HG03135 (cell line): Measurements from ENCODE around the gene ATP6V0A4.
"Not testable (repeated sequence)": the region's sequence is repeated elsewhere in the genome, so short reads cannot be mapped to it uniquely, and the experiment has no call there.

Experiments used
- ATAC-seq: cut with Tn5 transposase; IDR thresholded peaks from one replicate; pipeline ENCODE4 v1.9.1; 2021; ENCODE audit warnings: mild to moderate bottlenecking, moderate library complexity; ENCODE audit not compliant: unreplicated experiment

ATP6V0A4 gene

DNA sequence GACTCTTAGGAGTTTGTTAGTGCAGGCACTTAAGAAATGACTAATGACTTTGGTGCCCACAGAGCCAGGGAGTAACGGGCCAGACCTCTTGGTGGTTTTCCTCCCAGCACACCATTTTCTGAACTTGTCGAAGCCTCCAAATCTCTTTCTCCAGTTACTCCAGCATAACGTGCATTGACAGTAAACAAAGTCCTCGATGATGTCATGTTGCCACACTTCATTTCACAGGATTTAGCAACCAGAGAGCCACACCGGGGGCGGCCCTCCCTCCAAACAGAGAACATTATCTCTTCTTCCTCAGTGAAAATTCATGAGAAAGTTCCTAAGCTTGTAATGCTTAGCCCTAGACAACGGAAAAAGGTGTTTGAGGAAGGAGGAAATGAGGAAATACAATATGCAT lies 92.8 kb downstream of the ATP6V0A4 start:
- ATAC-seq, result no peak

DNA sequence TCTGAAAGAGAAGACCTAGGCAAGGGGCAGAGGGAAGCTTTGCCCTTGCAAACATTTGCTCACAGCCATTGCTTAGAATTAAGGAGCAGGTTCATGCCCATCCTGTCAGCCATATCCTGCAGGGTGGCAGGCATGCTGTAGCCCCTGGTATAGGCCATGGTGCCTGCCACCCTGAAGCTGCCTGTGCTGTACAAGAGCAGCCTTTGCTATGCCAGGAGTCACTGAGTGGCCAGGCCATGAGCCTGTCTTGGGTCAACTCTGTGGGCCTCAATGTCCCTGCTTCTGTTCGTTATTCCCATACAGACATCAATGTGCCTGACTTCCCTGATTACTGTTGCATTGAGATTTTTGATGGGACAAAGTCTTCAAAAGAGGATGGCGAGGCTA lies 96.5 kb downstream of the ATP6V0A4 start:
- ATAC-seq, result no peak

DNA sequence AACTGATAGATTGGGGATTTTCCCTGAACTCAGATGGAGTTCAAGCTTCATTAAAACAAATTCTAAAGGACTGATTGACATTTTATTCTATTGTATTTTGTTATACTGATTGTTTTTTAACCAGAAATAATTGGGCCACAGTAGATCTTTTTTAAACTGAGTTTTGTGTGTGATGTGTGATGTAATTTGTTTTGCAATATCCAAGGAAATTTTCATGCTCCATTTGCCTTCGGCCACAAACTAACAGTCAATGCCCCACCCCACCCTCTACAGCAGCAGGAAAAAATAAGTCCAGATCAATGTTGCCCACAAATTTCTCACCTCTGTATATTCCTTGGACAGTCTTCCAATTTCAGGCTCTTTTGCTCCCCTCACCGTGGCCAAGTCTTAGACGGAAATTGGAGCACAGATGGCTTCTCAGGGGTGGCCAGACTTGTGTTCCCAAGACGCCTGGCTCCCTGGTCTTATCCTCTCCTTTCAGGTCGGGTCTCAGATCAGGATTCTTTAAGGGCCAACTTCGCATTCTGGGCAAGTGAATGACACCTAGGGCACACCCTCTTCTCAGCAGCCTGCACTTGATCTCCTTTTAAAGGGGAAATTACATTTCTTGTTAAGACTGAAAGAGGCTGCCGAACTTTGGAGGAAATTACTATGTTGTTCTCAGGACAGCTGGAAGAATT lies 97.0 kb downstream of the ATP6V0A4 start, which contains the start of gene SVOPL:
Gene SVOPL, minus strand, starts transcription at position 506 of the 680 bp plus-strand sequence. CDS start 22,317 bp downstream, outside the sequence.
- no peak for ATAC-seq

DNA sequence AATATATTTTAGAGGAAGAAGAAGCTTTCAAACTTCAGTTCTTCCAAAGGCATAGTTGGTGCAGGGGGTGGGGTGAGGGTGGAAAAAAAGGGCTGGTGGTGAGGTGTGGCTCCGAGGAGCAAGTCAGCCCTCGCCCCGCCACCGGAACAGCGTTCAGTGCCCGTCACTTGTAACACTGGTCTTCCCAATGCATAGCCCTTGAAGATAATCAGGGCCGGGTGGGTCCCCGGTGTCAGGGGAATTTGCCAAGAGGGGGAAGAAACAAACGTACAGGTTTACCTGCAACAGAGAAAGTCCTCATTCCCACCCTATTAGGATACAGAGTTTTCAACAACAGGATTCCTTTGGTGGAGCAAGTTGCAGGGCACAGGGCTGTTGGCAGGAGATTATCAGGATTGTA lies 98.3 kb downstream of the ATP6V0A4 start:
- ATAC-seq, result no peak

DNA sequence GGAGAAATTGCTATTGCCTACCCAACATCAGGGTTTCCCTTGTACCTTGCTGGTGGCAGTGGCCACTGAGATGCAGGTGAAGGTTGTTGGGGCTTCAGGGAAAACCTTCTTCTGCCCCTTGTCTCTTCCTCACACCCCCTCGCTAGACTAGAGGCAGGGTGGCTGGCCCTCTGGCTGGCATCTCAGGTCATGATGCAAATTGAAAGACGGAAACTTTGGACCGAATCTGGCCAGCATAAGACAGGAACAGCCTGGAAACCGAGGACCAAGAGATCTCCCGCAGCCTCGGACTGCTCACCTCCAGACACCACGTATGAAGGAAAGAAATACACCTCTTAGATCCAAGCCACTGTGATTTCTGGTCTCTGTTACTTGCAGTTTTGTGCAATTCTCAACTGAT lies 99.7 kb downstream of the ATP6V0A4 start:
- ATAC-seq, result no peak

DNA sequence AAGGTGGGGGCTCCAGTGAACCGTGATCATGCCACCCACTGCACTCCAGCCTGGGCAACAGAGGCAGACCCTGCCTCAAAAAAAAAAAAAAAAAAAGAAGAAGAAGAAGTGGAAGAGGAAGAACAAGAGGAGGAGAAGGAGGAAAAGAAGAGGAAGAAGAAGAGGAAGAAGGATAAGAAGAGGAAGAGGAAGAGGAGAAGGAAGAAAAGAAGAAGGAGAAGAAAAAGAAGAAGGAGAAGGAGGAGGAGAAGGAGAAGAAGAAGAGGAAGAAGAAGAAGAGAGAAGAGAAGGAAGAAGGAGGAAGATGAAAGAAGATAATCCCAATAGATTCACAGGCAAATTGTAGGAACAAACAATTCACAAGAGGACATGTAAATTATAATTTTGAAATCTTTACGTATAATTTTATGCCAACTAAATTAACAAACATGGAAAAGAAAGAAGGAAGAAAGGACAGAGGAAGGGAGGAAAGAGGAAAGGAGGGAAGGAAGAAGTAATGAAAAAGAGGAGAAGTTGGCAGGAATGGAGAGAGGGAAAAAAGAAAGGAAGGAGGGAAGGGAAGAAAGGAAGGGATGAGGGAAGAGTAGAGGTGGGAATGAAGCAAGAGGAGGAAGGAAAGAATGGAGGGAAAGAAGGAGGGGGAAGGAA lies 100.3 kb downstream of the ATP6V0A4 start:
- ATAC-seq, result no peak

DNA sequence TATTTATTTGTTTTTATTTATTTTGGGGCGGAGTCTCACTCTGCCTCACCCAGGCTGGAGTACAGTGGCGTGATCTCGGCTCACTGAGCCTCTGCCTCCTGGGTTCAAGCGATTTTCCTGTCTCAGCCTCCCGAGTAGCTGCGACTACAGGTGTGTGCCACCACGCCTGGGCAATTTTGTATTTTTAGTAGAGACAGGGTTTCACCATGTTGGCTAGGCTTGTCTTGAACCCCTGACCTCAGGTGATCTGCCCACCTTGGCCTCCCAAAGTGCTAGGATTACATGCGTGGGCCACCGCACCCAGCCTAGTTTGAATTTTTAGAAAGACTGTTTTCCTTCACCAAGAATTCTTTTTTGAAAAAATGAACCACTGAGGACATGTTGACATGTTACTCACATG lies 102.2 kb downstream of the ATP6V0A4 start:
- ATAC-seq, result not testable (repeated sequence)

DNA sequence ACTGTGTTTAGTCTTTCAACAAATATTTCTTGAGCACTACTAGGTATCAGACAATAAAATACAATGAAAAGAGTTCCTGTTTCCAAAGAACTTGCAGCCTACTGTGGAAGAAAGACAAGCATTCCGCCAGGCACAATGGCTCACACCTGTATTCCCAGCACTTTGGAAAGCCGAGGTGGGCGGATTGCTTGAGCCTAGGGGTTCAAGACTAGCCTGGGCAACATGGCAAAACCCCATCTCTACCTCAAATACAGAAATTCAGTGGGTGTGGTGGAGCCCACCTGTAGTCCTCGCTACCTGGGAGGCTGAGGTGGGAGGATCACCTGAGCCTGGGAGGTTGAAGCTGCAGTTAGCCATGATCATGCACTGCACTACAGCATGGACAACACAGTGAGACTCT lies 102.9 kb downstream of the ATP6V0A4 start:
- no peak for ATAC-seq

DNA sequence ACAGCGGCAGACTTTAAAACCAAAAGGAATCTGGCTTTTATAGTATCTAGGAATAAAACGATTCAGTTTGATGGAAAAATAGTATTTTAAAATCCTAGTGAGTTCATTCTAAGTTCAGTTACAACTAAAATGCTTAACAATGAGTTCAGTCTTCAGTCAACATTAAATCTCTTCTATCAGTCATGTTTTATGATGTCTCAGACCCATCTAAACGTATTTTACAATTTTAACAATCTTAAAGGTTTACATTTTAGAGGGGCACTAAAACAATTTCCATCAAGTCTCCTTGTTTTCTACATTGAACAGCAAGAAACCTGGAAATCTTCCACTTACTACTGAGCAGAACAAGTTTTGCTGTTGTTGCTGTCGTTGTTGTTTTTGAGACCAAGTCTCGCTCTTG lies 106.8 kb downstream of the ATP6V0A4 start:
- ATAC-seq, result no peak

DNA sequence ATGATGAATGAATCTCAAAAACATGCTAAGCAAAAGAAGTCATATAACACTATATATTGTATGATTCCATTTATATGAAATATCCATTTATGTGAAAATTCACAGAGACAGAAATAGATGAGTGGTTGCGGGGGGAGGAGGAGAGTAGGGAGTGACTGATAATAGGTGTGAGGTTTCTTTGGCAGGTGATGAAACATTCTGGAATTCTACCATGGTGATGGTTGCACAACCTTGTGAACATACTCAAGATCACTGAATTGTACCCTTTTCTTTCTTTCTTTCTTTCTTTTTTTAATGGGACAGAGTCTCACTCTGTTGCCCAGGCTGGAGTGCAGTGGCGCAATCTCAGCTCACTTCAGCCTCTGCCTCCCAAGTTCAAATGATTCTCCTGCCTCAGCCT lies 107.5 kb downstream of the ATP6V0A4 start:
- no peak for ATAC-seq

DNA sequence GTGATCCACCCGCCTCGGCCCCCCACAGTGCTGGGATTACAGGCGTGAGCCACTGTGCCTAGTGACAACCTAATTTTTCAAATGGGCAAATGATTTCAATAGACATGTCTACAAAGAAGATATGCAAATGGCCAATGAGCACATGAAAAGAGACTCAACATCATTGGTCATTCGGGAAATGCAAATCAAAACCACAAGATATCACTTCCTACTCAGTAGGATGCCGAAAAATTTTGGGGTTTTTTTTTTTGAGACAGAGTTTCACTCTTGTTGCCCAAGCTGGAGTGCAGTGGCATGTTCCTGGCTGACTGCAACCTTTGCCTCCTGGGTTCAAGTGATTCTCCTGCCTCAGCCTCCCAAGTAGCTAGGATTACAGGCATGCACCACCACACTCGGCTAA lies 110.0 kb downstream of the ATP6V0A4 start:
- not testable (repeated sequence) for ATAC-seq

DNA sequence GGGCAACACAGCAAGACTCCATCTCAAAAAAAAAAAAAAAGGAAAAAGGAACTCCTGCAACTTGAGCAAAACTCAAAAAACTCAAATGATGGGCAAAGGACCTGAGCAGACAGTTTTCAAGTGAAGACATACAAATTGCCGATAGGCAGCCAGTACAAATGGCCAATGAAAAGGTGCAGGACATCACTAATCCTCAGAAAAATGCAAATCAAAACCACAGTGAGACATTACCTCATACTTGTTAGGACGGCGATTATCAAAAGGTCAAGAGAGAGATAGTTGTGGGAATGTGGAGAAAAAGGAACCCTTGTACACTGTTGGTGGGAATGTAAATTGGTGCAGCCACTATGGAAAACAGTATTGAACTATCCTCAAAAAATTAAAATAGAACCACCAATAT lies 113.7 kb downstream of the ATP6V0A4 start:
- no peak for ATAC-seq

DNA sequence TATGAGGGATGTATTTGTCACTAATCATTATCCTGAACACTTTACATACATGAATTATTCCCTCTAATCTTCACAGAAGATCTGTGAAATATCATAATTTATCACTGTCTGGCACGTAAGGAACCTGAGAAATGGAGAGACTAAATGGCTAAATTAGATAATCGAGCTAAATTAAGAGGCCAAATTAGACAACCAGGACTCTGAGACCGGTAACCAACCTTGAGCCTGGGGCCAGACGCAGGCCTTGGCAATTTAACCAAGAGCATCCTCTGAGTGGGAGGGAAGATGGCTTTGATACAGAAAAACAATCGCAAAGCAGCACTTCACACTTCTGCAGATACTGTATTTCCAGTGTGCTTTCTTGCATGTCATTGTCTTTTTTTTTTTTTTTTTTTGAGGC lies 118.2 kb downstream of the ATP6V0A4 start:
- no peak for ATAC-seq

DNA sequence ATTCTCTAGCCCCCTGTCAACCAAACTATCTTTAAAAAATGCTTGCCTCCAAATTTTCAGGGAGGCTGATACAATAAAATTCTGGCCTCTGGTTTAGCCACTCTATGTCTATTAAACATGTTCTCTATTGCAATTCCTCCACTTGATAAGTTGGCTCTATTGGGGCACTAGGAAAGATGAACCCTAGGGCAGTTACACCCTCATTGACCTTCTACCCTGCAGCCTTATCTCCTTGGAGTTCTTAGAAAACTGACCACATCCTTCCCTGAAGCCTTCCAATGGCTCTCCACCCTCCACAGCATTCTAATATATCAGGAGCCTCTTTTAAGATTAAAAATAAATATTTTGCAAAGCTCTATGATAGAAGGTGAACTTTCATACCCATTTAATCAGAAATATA lies 127.4 kb downstream of the ATP6V0A4 start:
- ATAC-seq, result no peak

DNA sequence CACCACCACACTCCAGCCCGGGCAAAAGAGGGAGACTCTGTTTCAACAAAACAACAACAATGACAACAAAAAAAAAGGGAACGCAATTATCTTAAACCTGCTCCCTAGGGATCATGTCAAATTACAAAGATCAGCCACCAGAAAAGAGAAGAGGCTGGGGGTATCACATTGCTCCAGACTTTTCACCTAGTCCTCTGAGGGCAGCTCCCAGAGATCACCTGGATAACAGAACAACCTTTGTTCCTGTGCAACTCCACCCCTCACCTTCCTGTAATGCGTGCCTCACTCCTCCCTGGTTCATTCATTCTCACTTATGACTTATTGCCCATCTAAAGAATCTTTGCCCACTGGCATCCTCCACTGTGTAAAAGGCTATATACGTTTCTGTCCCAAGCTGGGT lies 128.6 kb downstream of the ATP6V0A4 start:
- no peak for ATAC-seq

DNA sequence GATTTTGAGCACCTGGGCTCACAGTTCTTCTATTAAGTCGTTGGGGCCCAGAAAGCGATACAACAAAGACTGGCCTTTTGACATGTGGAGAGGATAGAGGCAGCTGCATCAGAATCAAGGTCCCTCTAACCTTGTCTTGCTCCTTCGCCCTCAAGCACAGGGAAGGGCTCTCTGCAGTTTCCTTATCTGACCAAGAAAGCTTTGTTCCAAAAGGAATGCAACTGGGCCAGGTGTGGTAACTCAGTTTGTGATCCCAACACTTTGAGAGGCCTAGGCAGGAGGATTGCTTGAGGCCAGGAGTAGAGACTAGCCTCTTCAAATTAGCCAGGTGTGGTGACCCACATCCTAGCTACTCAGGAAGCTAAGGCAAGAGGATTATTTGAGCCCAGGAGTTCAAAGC lies 129.1 kb downstream of the ATP6V0A4 start:
- ATAC-seq, result no peak

DNA sequence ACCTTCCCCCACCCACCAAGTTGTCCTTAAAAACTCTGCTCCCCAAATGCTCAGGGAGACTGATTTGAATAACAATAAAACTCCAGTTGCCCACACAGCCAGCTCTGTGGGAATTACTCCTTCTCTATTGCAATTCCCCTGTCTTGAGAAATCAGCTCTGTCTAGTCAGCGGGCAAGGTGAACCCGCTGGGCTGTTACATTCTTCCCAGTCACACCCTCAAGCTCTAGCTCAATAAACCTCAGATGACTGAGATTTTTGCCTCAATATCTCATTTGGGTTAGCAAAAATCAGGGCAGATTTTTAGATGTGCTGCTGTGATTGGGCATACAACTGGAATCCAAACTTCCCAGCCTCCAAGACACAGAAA lies 129.8 kb downstream of the ATP6V0A4 start:
- ATAC-seq, result no peak

DNA sequence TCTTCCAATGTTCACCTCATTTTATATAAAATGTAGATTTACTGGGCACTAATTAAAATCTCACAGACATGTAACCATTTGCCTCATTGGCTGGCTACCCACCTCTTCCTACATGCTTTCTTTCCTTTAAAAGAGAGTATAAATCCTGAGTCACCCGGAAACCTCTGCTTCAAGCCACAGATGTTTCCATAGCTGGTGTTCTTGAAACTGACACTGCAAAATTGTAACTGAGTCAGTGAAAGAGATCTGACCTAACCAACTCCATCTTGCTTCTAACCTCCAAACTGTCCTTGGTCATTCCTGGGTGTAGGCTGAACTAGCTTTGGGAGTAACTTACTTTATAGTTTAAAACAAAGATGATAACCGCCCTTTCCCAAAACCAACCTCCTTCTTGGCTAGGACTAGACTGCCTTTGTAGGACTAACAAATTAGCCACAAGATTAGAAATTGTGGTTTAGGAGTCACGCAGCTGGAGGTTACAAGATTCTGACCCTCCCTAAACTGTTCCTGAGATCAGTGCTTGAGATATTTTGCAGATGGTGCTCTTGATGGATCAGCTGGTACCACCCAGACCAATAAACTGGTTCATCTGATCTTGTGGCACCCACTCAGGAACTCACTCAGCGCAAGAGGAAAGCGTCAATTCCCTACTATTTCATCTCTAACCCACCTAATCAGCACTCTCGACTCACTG lies 130.3 kb downstream of the ATP6V0A4 start:
- ATAC-seq, result no peak

DNA sequence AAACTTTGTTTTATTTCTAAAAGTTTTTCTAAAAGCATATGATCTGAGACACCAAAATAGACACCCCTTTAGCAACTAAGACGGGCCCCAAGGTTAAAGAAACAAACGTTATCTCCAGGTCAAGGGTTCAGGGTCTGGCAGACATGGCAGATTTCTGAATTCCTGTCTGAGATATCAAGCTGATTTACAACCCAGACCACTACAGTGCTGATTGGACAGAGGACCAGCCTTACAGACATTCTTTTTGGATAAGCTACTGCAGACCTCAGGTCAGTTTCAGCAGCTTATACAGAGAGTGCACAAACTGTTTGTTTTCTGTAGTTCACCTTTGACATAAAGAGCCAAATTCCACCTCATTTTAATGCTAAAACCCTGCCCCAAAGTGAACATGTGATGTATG lies 131.6 kb downstream of the ATP6V0A4 start:
- ATAC-seq, result no peak

DNA sequence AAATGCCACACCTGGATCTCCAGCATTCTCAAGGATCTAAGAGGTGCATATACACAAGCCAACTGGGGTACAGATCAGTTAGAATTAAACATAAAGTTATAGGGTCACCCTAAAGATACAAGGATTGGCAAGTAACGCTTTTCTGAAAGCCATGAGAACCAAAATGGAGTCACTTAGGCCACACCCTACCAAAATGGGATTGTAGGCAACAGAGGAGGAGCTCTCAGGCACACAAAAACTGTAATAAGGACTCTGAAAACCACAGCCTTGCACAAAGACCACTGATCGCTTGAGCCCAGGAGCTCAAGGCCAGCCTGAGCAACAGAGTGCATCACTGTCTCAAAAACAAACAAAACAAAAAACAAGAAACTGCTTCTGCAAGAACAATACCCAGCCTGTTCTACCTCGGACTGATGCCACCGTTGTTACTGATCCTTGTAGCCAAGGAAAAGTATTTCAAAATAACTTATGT lies 132.3 kb downstream of the ATP6V0A4 start:
- no peak for ATAC-seq

DNA sequence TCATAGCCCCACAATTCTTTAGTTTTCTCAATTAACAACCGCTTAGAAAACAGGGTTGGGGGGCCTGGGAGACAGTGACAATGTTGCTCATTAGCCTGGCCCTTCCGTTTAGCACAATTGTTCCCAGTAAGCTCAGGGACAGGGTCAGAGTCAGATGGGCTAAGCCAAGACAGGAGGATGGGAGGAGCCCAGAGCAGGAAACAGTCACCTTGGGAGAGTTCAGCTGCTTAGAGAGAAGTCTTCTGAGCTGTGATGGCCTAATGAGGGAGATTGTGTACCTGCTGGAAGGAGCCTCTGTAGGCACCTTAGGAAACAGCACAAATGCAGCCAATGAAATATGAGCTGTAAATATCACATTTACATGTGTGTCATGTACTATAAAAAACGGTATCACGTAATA lies 132.7 kb downstream of the ATP6V0A4 start:
- ATAC-seq, result no peak
